HG03097 (cell line): Measurements from ENCODE around the gene RASAL2.

Experiments
- ATAC-seq: cut with Tn5 transposase; IDR thresholded peaks from one replicate; pipeline ENCODE4 v1.9.1; 2021; ENCODE audit not compliant: unreplicated experiment, low FRiP score

Gene RASAL2

DNA sequence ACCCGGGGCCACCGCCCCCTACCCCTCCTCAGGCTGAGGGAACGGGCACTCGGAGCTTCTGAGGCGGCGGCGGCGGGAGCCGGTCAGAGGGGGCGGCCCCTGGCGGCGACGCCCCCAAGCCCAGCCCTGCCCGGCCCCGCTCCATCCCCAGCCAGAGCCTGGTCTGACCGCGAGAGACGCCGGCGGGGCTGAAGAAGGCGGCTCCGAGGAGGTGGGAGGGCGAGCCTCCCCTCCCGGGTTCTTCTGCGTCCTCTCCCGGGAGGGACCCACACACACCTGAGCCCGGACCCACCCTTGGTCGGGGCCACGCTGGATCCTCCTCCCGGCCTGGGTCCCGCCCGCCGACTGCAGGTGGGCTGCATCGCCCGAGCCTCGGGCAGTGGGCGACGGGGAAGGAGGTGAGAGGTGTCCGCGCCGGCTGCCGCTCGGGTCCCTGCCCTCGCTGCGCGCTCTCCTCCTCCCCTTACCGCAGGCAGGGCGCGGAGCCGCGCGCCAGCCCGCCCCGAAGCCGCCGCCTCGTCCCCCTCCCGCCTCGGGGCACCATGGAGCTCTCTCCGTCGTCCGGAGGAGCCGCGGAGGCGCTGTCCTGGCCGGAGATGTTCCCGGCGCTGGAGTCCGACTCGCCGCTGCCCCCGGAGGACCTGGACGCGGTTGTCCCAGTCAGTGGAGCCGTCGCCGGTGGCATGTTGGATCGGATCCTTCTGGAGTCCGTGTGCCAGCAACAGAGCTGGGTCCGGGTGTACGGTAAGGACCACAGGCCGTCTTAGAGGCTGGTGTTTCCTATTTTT lies at the start of gene RASAL2:
RASAL2 (plus strand) TSS at position 154 of the 788 bp plus-strand sequence; CDS start at position 543, 389 bp downstream.
- peak; percentile 36 for ATAC-seq

GRCh38 chr1:178046591-178047270 lies 47.2 kb upstream of the RASAL2 start:
- no peak for ATAC-seq

DNA sequence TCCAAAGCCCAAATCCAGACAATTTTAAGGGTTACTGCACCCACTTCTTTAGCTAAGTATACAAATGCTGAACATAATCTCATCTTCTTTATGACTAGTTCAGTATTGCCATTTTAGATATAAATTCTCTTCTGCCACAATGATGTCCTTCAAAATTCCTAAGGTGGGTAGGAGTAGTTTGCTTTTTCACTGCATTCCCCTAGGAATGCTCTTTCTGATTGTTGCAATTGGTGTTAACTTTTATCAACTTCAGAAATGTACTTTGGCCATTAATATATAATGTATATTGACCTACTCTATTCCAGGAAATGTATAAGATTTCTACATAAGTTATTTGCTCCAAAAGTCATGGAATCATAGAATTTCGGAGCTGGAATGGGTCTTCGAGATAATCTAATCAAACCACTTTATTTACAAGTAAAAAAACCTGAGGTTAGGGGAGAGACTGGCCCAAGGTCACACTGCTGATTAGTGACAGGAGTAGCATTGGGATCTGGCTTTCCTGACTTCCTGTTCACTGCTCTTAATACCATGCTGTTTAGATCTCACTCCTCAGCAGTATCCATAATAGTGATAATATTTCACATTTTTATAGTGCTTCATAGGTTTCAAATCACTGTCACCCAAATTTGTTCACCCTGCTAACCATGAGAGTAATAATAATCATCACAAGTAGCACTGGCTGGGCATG lies 46.4 kb upstream of the RASAL2 start:
- no peak for ATAC-seq

GRCh38 chr1:178048426-178048825 lies 45.5 kb upstream of the RASAL2 start:
- no peak for ATAC-seq

DNA sequence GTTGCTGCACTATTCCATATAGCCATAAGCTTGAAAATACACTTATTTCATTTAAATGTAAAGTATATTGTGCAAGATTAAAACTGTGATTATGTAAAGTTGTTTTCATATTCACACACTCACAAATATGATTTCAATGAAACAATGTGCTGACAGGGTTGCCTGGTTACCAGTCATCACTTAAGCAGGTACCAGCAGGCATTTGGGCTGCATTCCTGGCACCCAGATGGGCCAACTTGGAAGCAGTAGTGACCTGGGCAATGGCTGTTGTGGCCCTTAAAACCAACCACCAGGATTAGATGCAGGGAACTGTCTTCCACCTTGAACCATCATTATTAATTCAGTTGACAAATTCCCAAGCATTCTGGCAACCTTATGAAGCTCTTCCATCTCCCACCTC lies 45.0 kb upstream of the RASAL2 start:
- no peak for ATAC-seq

DNA sequence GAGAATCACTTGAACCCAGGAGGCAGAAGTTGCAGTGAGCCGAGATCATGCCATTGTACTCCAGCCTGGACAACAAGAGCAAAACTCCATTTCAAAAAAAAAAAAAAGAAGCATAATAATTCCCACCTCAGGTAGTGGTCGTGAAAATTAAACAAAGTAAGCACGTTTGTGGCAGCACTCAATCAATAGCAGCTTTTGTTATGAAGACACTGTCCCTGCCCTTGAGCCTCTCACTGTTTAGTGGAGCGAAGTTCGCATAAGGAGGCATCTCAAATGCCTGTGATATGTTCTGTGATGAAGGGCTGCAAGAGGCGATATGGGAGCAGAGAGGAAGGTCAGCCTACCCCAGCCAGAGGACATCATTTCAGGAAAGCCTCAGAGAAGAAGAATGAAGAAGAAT lies 43.8 kb upstream of the RASAL2 start:
- ATAC-seq = no peak

DNA sequence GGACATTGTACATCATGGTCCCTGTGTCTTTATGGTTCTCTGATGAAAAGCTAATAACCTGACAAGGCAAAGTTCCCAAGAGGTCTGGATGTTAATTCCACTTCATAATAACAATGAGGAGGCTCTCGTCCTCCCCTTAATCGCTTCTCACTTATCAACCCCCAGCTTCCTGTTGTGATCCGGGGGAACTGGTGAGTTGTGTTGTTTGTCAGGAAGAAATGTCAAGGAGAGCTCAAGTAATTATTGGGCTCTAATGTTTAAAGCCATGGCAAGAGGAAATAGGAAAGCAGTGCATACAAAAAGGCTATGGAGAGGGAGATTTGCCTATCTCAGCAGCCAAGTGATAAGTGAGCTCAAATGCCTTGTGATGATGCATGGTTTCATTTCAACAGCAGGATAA lies 42.8 kb upstream of the RASAL2 start:
- no peak for ATAC-seq

DNA sequence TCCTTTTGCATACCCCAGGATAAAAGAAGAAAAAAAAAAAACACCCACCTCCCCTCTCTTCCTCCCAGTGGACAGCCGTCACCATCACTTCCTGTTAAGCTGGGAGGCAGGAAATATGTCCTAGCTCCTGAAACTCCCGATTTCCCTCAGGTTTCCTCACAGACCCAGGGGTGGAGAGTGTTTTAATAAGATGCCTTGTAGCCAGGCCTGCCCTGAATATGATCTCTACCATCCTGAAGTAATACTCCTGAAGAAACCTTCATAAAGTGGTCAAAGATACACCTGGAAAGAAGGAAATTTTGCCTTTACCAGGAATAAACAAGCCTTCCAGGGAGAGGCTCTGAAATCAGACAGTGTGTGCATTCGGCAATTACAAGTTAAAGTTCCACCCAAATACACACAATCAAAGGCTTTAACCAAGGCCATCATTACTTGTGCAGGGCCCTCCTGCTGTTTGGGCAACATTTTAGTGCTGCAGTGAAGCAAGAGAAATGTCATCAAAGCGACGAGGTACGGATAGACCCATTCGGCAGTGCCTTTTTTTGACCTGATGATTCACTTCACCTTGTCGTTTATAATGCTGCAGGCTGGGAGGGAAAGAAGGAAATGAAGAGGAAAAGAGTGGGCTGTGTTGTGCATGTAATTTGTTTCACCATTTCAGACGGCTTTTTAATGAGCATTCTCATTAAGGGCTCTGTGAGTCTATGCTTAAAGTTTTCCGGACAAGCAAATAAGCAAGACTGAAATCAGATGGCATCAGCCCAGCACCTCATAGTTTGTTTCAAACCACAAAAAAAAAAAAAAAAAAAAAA lies 41.0 kb upstream of the RASAL2 start:
- ATAC-seq = no peak

DNA sequence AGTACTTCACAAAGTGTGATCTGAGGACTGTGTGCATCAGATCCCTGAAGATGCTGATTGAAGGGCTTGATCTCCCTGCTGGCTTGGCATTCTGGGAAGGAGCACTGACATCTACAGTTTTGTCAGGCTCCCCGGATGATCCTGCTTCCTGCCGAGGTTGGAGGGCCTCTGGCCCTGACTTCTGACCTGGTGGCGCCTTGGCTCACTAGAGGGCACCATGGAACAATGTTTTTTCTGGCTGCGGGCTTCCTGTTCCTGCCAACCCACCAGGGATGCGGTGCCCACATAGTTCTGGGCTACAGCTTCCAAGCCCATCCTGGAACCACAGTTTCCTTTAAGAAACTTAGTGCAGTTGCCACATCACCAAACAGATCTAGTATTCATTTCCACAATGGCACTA lies 38.8 kb upstream of the RASAL2 start:
- no peak for ATAC-seq

DNA sequence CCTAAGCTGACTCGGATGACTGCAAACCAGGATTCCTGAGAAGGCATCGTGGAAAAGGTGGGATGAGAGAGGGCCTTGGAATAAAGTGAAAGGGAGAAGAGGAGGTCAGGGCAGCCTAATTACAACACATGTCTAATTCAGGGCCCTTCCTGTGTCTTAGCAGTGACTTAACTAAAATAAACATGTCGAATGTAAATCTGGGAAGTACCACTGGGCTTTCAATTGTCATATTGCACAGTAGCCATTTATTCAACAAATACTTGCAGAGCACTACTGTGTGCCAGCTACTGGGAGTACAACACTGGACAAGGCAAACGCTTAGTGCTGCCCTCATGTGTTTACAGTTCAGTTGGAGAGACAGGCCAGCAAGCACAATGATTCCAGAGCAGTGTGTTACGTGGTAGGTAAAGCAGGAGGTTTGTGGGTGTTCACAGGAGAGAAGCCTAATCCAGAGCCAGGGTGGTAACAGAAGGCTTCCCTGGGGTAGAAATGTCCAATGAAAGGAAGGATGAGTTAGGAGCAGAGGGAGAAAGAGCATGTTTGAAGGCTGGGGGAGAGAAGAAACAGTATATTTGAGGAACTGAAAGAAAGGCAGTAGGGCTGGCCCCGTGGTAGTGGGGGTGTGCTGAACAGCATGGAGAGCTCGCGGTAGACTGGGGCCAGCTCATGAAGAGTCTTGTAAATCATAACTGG lies 38.0 kb upstream of the RASAL2 start:
- ATAC-seq = peak; percentile 67

DNA sequence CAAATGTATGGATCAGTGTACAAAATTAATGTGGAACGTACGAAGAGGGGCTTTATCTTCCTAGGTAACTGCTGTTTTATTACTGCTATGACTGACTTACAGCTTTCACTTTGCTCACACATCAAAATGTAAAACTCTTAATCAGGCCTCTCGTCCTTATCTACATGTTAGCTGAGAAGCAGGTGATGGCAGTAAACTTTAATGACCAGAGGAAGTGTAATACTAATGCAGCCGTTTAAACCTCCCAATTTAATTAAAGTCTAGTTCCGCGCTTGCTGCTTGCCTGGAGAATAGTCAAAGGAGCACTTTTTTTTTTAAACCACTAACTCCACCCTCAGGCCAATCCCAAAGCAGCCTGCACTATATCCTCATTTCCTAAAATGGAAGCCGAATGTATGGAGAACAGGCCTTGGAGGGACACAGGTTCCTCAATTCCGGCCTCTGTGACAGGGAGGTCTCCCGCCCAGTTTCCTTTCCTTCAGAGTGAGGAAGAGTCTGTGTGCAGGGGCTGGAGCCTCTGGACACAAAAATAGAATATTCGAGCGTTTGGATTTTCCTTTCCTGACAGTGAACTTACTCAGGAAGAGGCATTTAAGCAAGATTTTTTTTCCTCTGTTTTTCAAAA lies 36.7 kb upstream of the RASAL2 start:
- ATAC-seq = no peak

- no peak for ATAC-seq
These were observed 35.9 kb upstream of the RASAL2 start for GRCh38 chr1:178057912-178058534.

- ATAC-seq = no peak
These were observed 32.9 kb upstream of the RASAL2 start for GRCh38 chr1:178060789-178061556.

GRCh38 chr1:178061620-178062019 lies 32.3 kb upstream of the RASAL2 start:
- no peak for ATAC-seq

GRCh38 chr1:178064191-178064821 lies 29.6 kb upstream of the RASAL2 start:
- no peak for ATAC-seq

GRCh38 chr1:178065250-178065649 lies 28.7 kb upstream of the RASAL2 start:
- no peak for ATAC-seq

GRCh38 chr1:178066296-178066907 lies 27.5 kb upstream of the RASAL2 start:
- ATAC-seq = no peak
